GM19043 (cell line): ENCODE results near the gene SND1.
A peak's percentile ranks its signal among the peaks of the same experiment; 100 is the strongest.
"Not testable (repeated sequence)": the region's sequence is repeated elsewhere in the genome, so short reads cannot be mapped to it uniquely, and the experiment has no call there.

Source experiments
- ATAC-seq: cut with Tn5 transposase; IDR thresholded peaks from one replicate; pipeline ENCODE4 v1.9.1; 2021; ENCODE audit warnings: low read depth; ENCODE audit not compliant: unreplicated experiment

The SND1 gene

GRCh38 chr7:127946111-127946510, 294.1 kb downstream of the SND1 start:
- no peak for ATAC-seq

- no peak for ATAC-seq
These were observed 294.9 kb downstream of the SND1 start for GRCh38 chr7:127946847-127947246.

- no peak for ATAC-seq
These were observed 296.3 kb downstream of the SND1 start for GRCh38 chr7:127948312-127948711.

GRCh38 chr7:127948930-127949329, 296.9 kb downstream of the SND1 start:
- no peak for ATAC-seq

GRCh38 chr7:127949769-127950222, 297.8 kb downstream of the SND1 start:
- no peak for ATAC-seq

- no peak for ATAC-seq
These were observed 298.4 kb downstream of the SND1 start for GRCh38 chr7:127950233-127950935.

GRCh38 chr7:127953423-127954356, 301.7 kb downstream of the SND1 start:
- no peak for ATAC-seq

- ATAC-seq: no peak
These were observed 302.4 kb downstream of the SND1 start for GRCh38 chr7:127954357-127954748.

GRCh38 chr7:127955051-127955531, 303.1 kb downstream of the SND1 start:
- ATAC-seq: no peak

- ATAC-seq: no peak
These were observed 305.9 kb downstream of the SND1 start for GRCh38 chr7:127957886-127958285.

- peak; percentile 60 for ATAC-seq
These were observed 307.8 kb downstream of the SND1 start for GRCh38 chr7:127959770-127960169.

GRCh38 chr7:127961786-127962453, 309.9 kb downstream of the SND1 start:
- ATAC-seq: no peak

- no peak for ATAC-seq
These were observed 310.8 kb downstream of the SND1 start for GRCh38 chr7:127962589-127963361.

- ATAC-seq: not testable (repeated sequence)
These were observed 311.9 kb downstream of the SND1 start for GRCh38 chr7:127963850-127964249.

GRCh38 chr7:127967281-127967680, 315.3 kb downstream of the SND1 start:
- ATAC-seq: no peak

GRCh38 chr7:127968547-127968946, 316.6 kb downstream of the SND1 start:
- ATAC-seq: no peak

- no peak for ATAC-seq
These were observed 321.8 kb downstream of the SND1 start for GRCh38 chr7:127973832-127974231.

GRCh38 chr7:127974446-127975035, 322.5 kb downstream of the SND1 start:
- no peak for ATAC-seq

GRCh38 chr7:127976056-127976737, 324.2 kb downstream of the SND1 start:
- no peak for ATAC-seq
